Stimulated activated CD4-positive, alpha-beta T cell treated with anti-CD3 and anti-CD28 coated beads, Interleukin-15, amount 100 ng/mL, for 1 hour (primary cell): ENCODE measurements around the gene ARL6IP4.

ENCODE experiments used
- DNase-seq, 2 donors: peaks; one replicate each; pipeline ENCODE4 v3.0.0-alpha.2; 2020; ENCODE audit warnings: low read depth in 1 of 2, low spot score in 1 of 2

Gene ARL6IP4

DNA sequence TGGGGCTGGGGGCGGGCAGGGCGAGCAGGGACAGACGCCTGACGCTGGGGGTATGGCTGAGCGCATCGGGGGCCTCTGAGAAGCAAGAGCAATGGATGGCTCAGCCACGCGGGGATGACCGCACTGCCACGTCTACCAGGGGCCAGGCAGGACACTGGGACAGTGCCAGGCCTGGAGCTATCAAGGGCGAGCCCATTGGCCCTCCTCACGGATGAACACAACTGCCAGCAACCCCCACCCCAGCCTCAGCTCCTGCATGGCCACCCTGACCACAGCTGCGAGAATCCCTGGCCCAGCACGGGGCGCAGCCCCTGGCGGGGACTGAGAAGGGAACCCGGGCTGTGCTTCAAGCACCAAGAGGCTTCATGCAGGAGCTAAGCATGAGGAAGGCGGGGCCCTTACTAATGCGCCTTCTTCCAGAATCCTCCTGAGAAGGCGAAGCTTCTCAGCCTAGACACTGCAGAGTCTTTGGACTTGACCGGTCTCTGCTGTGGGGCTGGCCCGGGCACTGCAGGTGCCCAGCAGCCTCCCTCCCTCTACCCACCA, 9.5 kb downstream of the ARL6IP4 start:
- DNase-seq = no peak

DNA sequence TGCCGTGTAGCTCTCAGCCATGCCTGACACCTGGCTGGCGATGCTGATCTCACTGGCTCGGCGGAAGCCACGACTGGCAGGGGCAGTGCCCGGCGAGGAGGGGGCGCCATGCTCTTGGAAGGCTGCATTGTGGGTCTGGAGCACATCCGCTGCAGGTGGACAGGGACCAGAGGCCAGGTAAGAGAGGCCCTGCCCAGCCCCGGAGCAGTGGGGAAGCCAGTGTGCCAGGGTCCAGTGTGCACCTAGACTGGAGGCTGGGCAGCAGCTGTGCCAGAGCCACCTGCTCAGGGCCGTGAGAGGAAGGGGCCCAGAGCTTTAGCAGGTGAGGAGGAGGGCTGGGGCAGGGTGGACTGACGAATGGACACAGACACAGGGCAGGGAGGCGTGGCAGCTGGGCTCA, 10.1 kb downstream of the ARL6IP4 start:
- no peak for DNase-seq

GRCh38 chr12:122990961-122991622, 10.6 kb downstream of the ARL6IP4 start:
- DNase-seq = no peak

DNA sequence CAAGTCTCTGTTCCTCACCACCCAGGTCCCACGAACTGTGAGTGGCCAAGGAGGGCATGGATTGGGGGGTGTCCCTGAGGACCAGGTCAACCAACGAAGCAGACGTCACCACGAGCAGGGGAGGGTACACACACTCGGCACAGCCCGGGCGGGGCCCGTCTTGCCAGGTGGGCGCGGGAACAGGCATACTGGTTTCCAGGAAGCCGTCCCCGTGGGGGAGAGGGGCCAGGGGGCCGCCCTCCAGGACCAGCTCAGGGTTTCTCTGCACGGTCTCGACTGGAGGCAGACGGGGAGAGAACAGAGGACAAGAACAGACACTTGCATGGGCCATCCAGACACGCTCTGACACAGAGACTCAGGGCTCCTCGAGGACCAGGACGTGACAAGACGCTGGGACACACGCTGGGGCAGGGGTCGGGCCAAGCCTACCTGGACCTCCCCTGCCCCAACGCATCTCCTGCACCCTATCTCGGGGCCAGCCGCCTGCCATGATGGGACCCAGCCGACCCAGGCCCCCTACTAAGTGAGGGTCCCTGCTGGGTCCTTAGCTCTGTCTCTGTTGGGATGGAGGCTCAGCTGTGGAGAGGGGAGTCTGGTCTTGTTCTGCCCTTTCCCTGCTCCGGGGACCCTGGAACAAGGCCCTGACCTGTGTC, 11.3 kb downstream of the ARL6IP4 start:
- no peak for DNase-seq

DNA sequence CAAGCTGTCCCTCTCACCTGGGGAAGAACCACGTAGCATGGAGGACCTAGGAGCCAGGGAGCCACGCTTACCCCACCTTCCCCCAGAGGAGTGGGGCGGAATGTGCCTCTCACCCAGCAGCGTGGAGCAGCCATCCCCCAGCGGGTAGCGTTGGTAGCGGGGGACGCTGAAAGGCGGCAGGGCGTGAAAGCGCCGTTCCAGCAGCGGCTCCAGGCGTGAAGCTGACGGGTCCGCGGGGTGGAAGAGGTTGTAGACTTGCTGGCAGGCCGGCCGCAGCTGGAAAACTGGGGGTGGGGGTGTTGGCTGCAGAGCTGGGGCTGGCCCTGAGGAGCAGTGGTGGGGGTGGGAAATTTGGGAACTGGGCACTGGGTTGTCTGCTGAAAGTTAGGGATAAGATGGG, 11.9 kb downstream of the ARL6IP4 start:
- DNase-seq = no peak

DNA sequence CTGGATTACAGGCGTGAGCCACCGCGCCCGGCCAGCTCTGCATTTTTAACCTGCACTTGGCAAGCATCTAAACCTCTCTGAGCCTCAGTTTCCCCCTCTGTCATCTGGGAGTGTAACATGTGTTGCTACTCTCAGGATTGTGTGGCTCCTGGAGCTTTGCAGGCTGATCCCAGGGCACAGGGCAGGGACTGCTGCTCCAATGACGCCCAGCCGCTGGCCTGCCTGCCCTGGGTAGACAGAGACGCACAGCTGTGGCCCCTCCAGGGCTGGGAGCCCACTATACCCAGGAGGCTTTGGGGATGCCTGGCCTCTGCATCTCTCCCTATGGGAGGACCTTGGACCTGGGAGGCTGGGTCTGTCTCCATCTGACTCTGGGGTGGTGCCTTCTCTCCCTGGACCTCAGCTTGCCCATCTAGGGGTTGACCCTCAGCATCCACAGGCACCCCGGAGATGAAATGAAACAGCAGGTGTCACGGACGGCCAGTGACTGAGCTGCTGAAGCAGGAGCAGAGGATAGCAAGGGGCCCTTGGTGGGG, 13.7 kb downstream of the ARL6IP4 start:
- no peak for DNase-seq

- DNase-seq = no peak
Observed at GRCh38 chr12:122994781-122995502, 14.5 kb downstream of the ARL6IP4 start.

DNA sequence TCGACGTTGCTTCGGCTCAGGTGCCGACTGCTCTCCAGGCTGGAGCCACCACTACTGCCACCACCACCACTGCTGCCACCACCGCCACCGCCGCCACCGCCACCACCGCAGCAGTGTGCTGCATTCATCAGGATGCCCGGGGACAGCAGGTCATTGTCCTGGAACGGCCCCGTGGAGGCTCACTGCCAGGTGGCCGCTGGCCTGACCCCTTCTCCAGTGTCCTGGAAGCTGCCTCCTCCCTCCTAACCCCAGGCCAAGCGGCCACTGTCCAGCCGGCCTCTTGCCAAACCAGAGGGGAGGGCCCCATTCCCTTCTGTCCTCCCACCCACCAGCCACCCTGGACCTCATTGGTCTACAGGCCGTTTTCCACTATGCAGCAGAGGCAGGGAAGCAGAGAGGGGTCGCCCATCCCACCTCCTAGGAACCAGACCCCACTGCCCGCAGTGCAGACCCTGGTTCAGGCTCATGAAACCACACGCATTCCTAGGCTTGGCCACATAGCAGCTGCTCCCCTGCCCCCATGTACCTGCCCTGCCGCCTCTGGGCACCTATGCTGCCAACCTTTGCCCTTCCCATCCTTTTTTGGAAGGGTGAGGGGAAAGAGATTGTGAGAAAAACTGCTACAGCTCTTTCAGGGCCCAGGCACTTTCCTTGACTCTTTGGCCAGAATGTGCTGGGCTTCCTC, 15.2 kb downstream of the ARL6IP4 start:
- no peak for DNase-seq

DNA sequence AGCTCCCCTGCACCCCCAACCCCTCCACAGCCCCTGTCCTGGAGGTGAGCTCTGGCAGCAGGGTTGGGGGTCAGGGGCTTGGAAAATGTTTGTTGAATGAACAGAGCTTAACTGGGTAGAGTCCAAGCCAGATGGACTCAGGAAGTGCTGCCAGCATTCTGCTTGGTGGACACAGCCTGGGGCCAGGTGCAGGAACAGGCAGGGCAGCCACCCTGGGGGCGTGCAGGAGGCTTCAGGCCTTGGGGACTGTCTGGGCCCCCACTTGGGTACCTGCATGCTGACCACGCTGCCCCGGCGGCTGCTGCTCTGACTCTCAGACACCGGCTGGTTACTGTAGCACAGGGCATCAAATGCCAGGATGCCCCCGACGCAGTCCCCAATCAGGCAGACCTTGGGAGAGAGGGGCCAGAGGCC, 15.7 kb downstream of the ARL6IP4 start:
- no peak for DNase-seq

GRCh38 chr12:122996621-122997342, 16.3 kb downstream of the ARL6IP4 start:
- DNase-seq = no peak

GRCh38 chr12:122997343-122998250, 17.1 kb downstream of the ARL6IP4 start:
- DNase-seq = no peak

DNA sequence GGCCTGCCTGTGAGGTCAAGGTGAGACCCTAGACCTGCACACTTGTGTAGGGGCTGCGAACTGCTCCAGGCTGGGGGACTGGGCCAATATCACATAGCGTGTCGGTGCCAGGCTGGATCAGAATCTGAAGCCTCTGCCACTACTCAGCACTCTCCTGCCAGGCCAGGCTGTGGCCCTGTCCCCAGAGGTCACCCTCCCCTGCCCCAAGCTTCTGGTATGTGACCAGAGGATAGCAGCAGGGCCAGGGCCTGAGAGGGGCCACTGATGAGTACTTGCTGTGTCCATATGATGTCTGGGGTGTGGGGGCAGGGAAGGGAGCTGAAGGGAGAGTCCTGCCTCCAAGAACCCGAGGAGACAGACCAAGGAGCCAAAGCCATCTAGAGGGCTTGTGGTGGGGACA, 17.8 kb downstream of the ARL6IP4 start:
- DNase-seq = no peak

GRCh38 chr12:122999196-122999946, 18.9 kb downstream of the ARL6IP4 start:
- DNase-seq = no peak

DNA sequence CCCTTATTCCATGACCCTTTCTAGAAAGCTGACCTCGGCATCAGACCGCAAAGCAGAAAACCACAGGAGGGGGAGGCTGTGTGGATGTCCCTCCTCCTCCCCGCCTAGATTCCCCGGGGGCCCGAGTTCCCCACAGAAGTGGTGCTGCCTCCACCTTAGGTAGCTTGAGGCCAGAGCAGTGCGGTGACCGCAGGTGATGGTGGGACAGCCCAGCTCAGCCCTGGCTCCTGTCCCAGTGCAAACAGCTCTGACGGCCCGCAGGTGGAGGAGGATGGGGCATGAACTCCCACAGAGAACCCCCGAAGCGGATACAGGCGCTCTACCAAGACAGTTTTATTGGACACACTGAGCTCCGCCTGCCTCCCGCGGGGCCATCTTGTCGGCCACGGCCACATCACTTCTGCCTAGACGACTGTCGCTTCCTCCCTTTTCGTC, 19.5 kb downstream of the ARL6IP4 start:
- DNase-seq = no peak

DNA sequence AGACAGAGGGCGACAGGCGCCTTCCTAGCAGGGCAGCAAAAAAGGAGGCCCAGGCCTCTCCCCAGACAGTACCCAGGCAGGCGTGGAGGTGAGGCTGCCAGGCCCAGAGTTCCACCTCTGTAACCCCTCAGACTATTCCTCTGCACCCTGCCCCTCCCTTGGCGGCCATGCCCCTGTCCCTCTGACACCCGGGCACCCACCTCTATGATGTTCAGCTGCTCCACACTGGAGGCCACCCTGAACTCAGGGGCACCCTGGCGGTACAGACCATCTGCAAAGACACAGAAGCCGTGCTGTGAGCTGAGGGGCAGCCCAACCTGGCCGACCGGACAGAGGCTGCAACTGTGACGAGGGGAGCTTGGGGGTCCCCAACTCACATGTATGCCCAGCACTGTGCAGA, 20.1 kb downstream of the ARL6IP4 start:
- no peak for DNase-seq

- DNase-seq = no peak
Observed at GRCh38 chr12:123001464-123001863, 21.0 kb downstream of the ARL6IP4 start.

GRCh38 chr12:123003257-123003656, 22.8 kb downstream of the ARL6IP4 start:
- no peak for DNase-seq

- DNase-seq = no peak
Observed at GRCh38 chr12:123004287-123004686, 23.8 kb downstream of the ARL6IP4 start.
